ENCODE measurements around the gene TSR3.

GRCh38 chr16:1320658-1321240 lies 30.9 kb downstream of the TSR3 start:
- TF ChIP-seq, protein P1, sequence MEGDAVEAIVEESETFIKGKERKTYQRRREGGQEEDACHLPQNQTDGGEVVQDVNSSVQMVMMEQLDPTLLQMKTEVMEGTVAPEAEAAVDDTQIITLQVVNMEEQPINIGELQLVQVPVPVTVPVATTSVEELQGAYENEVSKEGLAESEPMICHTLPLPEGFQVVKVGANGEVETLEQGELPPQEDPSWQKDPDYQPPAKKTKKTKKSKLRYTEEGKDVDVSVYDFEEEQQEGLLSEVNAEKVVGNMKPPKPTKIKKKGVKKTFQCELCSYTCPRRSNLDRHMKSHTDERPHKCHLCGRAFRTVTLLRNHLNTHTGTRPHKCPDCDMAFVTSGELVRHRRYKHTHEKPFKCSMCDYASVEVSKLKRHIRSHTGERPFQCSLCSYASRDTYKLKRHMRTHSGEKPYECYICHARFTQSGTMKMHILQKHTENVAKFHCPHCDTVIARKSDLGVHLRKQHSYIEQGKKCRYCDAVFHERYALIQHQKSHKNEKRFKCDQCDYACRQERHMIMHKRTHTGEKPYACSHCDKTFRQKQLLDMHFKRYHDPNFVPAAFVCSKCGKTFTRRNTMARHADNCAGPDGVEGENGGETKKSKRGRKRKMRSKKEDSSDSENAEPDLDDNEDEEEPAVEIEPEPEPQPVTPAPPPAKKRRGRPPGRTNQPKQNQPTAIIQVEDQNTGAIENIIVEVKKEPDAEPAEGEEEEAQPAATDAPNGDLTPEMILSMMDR (IDR thresholded peaks at IDR 0.05), result no peak
- no peak for TF ChIP-seq POLR2A (IDR thresholded peaks at IDR 0.05)
